ENCODE data around the gene RMC1. TPM values are rescaled to one million over a fixed set of nuclear protein-coding genes. Genes with fewer than 3 reads are reported as not detected.

The RMC1 gene
- total and polyA plus RNA-seq, 3 donors from 2014 or later = 33.5 to 51.5 (median 44.2) TPM

DNA sequence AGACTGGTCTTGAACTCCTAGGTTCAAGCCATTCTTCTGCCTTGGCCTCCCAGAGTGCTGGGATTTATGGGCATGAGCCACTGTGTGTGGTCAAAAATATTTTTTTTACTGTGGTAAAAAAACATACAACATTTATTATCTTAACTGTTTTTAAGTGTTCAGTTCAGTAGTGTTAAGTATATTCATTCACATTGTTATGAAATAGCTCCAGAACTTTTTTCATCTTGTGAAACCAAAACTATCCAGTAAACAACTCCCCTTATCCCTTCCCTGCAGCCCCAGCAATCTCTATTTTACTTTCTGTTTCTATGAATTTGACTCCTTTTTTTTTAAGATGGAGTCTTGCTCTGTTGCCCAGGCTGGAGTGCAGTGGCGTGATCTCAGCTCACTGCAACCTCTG, 9.3 kb downstream of the RMC1 start:
- peak overlapping the region in 1 of 2 donors; percentile 50 for H3K27ac ChIP-seq
- intact Hi-C loops (cut with DNase I; ENCODE audit: low total_unique reads) = no loop called here
- 93 to 100% methylated on average over 1 of the region's 1 CpG for WGBS, 2 donors
- H3K9me3 ChIP-seq = no peaks in the 10 kb centered on the region
- no peak overlapping the region for H3K4me3 ChIP-seq
- no peaks in the 10 kb centered on the region for H3K4me1 ChIP-seq
- no peak for DNase-seq
- no peaks in the 10 kb centered on the region for H3K27me3 ChIP-seq
- H3K36me3 ChIP-seq (ENCODE audit: low read depth, missing control alignments) = no peaks in the 10 kb centered on the region
- no peak for TF ChIP-seq POLR2A (IDR thresholded peaks at IDR 0.05)
- TF ChIP-seq, protein P1, sequence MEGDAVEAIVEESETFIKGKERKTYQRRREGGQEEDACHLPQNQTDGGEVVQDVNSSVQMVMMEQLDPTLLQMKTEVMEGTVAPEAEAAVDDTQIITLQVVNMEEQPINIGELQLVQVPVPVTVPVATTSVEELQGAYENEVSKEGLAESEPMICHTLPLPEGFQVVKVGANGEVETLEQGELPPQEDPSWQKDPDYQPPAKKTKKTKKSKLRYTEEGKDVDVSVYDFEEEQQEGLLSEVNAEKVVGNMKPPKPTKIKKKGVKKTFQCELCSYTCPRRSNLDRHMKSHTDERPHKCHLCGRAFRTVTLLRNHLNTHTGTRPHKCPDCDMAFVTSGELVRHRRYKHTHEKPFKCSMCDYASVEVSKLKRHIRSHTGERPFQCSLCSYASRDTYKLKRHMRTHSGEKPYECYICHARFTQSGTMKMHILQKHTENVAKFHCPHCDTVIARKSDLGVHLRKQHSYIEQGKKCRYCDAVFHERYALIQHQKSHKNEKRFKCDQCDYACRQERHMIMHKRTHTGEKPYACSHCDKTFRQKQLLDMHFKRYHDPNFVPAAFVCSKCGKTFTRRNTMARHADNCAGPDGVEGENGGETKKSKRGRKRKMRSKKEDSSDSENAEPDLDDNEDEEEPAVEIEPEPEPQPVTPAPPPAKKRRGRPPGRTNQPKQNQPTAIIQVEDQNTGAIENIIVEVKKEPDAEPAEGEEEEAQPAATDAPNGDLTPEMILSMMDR (IDR thresholded peaks at IDR 0.05) = no peak

DNA sequence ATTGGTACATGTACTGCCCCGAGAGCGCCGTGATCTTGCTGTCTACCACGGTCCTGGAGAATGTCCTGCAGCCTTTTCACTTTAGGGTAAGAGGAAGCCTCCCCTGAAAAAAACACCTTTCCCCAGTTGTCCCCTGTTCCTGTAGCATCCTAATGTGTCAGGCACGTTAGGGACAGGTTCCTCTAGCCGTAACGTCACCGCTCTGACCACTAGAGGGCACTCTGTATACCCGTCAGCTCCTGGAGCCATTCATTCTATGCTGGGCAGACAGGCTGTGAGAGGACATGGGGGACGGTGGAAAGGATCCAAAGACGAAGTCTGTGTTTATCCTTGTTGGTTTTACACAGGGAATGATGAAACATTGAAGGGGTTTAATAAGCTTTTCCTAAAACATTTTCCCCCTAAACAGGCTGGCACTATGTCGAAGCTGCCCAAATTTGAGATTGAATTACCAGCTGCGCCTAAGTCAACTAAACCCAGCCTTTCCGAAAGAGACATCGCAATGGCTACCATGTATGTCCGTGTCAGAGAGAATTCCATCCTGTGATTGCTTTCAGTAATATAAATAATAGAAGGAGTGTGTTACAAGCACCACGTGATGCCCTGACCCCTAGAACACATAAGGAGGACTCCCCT, 12.7 kb downstream of the RMC1 start:
- Histone ChIP-seq H3K4me3 (no peak overlapping the region), H3K9me3 (no peaks in the 10 kb centered on the region), H3K36me3 (ENCODE audit: low read depth, missing control alignments) (no peaks in the 10 kb centered on the region), H3K27ac (no peak overlapping the region), H3K27me3 (no peaks in the 10 kb centered on the region), H3K4me1 (no peaks in the 10 kb centered on the region)
- intact Hi-C loops (cut with DNase I; ENCODE audit: low total_unique reads) = no loop called here
- TF ChIP-seq, protein P1 (IDR thresholded peaks at IDR 0.05) = peak; percentile 55 to 79 (median 78)
- TF ChIP-seq POLR2A (IDR thresholded peaks at IDR 0.05) = no peak
- DNase-seq = peak; percentile 88
- WGBS, 2 donors = 57 to 61% methylated on average over 17 of the region's 17 CpGs

DNA sequence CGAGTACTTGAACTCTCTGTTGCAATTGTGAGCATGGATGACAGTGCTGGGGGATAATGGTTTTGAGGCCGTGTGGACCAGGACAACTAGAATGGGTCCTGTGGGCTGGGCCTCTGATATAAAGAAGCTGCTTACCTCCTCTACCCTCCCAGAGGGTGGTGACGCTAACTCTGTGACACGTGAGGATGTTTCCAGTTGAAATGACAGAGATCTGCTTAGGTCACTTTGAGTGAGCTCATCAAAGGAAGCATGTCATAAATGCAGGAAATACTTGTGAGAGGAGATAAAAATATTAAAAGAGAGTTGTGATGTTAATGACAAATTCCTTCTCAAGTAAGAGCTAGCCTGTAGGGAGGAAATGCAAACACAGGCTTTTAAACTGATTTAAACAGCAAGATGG, 16.4 kb downstream of the RMC1 start:
- WGBS, 2 donors = 78 to 81% methylated on average over 4 of the region's 4 CpGs
- H3K27me3 ChIP-seq = no peaks in the 10 kb centered on the region
- H3K36me3 ChIP-seq (ENCODE audit: low read depth, missing control alignments) = peaks cover 3% of the 10 kb centered on the region
- no peak for TF ChIP-seq POLR2A (IDR thresholded peaks at IDR 0.05)
- TF ChIP-seq, protein P1 (IDR thresholded peaks at IDR 0.05) = no peak
- no peak overlapping the region for H3K4me3 ChIP-seq
- H3K9me3 ChIP-seq = no peaks in the 10 kb centered on the region
- no peak overlapping the region for H3K27ac ChIP-seq
- no peak for DNase-seq
- no peaks in the 10 kb centered on the region for H3K4me1 ChIP-seq
- intact Hi-C loops (cut with DNase I; ENCODE audit: low total_unique reads) = loop anchor here (5.0 kb wide), 1 partner anchor 63 kb away; no protein-coding TSS in a partner anchor

DNA sequence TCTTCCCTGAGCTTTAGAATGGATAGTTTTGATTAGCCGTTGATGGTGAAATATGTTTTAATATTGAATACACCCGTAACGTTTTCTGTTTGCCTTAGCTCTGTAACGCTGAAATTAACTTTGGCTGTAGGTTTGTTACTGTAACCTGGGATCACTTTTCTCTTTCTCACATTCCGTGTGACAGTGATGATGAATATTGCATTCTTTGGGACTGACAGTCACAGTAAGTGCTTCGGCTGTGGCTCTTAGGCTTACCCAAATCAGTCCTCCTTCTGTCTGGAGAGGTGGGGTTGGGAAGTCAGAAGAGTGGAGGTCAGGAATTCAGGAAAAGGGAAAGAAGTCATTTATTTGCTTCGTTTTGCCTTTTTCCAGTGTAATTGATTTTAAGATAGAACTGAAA, 18.0 kb downstream of the RMC1 start:
- H3K4me3 ChIP-seq = no peak overlapping the region
- no peak for DNase-seq
- H3K36me3 ChIP-seq (ENCODE audit: low read depth, missing control alignments) = peaks cover 3% of the 10 kb centered on the region
- intact Hi-C loops (cut with DNase I; ENCODE audit: low total_unique reads) = loop anchor here (5.0 kb wide), 1 partner anchor 61 kb away; no protein-coding TSS in a partner anchor
- peak overlapping the region in 1 of 2 donors; percentile 4 for H3K27ac ChIP-seq
- H3K9me3 ChIP-seq = no peaks in the 10 kb centered on the region
- H3K4me1 ChIP-seq = no peaks in the 10 kb centered on the region
- no peaks in the 10 kb centered on the region for H3K27me3 ChIP-seq
- TF ChIP-seq, protein P1 (IDR thresholded peaks at IDR 0.05) = no peak
- TF ChIP-seq POLR2A (IDR thresholded peaks at IDR 0.05) = no peak
- WGBS, 2 donors = 89% methylated on average over 7 of the region's 7 CpGs

DNA sequence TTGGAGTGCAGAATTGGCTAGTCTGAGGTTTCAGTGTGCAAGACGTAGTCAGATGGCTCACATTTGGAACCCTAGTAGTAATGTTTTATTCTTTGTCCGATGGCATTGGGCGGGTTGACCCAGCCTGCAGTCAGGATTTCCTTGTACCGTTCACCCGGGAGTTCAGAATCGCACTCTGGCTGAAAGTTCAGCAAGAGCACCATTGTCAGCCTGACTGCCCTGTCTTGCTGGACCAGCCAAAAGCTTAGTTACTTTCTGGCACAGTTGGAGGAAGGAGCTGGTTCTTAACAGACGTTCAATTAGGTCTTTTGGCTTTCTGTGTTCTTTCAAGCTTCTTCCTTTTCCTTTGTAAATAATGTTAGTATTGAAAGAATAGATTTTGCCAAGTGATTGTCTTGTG, 18.6 kb downstream of the RMC1 start:
- no peaks in the 10 kb centered on the region for H3K4me1 ChIP-seq
- no peak for TF ChIP-seq POLR2A (IDR thresholded peaks at IDR 0.05)
- TF ChIP-seq, protein P1 (IDR thresholded peaks at IDR 0.05) = no peak
- peak overlapping the region in 1 of 2 donors; percentile 4 for H3K27ac ChIP-seq
- WGBS, 2 donors = 81 to 84% methylated on average over 7 of the region's 7 CpGs
- DNase-seq = no peak
- no peaks in the 10 kb centered on the region for H3K9me3 ChIP-seq
- no peaks in the 10 kb centered on the region for H3K27me3 ChIP-seq
- peaks cover 3% of the 10 kb centered on the region for H3K36me3 ChIP-seq (ENCODE audit: low read depth, missing control alignments)
- intact Hi-C loops (cut with DNase I; ENCODE audit: low total_unique reads) = loop anchor here (5.0 kb wide), 1 partner anchor 60 kb away; no protein-coding TSS in a partner anchor
- H3K4me3 ChIP-seq = no peak overlapping the region

Data from testis (tissue), 3 donors.